Mesendoderm (in vitro differentiated cells): ENCODE results near the gene SLC25A24.
"Not testable (repeated sequence)": the region's sequence is repeated elsewhere in the genome, so short reads cannot be mapped to it uniquely, and the experiment has no call there.

Source experiments
- DNase-seq: peaks from one replicate; pipeline ENCODE4 v3.0.0; 2013
- H2AK5ac ChIP-seq: 2 replicates; pipeline ENCODE4 v1.6.1; 2013; ENCODE audit warnings: low read length, inconsistent platforms
- H2BK120ac ChIP-seq: 2 replicates; pipeline ENCODE4 v1.6.1; 2013; ENCODE audit warnings: low read depth, mild to moderate bottlenecking, low read length, moderate library complexity, mixed read lengths
- H2BK15ac ChIP-seq: replicated peaks from 2 replicates; pipeline ENCODE4 v1.6.1; 2013; ENCODE audit warnings: low read depth, mild to moderate bottlenecking, moderate library complexity
- H2BK5ac ChIP-seq: 2 replicates; pipeline ENCODE4 v1.6.1; 2013; ENCODE audit warnings: low read length, inconsistent platforms
- H3K18ac ChIP-seq: 2 replicates; pipeline ENCODE4 v1.6.1; 2013; ENCODE audit warnings: mild to moderate bottlenecking, low read length, mixed read lengths
- H3K23ac ChIP-seq: one replicate; pipeline ENCODE4 v1.6.1; 2013; ENCODE audit warnings: low read length
- H3K27ac ChIP-seq: 2 replicates; pipeline ENCODE4 v1.5.1; 2013; ENCODE audit warnings: low read depth, mild to moderate bottlenecking, inconsistent platforms, low read length, moderate library complexity
- H3K27me3 ChIP-seq: 2 replicates; pipeline ENCODE4 v1.6.1; 2013; ENCODE audit warnings: low read length, control low read depth, mild to moderate bottlenecking, inconsistent platforms; ENCODE audit not compliant: insufficient read depth, poor library complexity
- H3K36me3 ChIP-seq: 2 replicates; pipeline ENCODE4 v1.6.1; 2013; ENCODE audit warnings: low read length, inconsistent platforms; ENCODE audit not compliant: control insufficient read depth, insufficient read depth
- H3K4ac ChIP-seq: one replicate; pipeline ENCODE4 v1.6.1; 2013; ENCODE audit warnings: low read depth, mild to moderate bottlenecking, low read length, moderate library complexity
- H3K4me1 ChIP-seq: 2 replicates; pipeline ENCODE4 v1.6.1; 2013; ENCODE audit warnings: low read depth, low read length, inconsistent platforms; ENCODE audit not compliant: control insufficient read depth
- H3K4me2 ChIP-seq: 2 replicates; pipeline ENCODE4 v1.6.1; 2013; ENCODE audit warnings: low read length
- H3K4me3 ChIP-seq: 2 replicates; pipeline ENCODE4 v1.5.1; 2013; ENCODE audit warnings: mild to moderate bottlenecking, low read length
- H3K56ac ChIP-seq: one replicate; pipeline ENCODE4 v1.6.1; 2013; ENCODE audit warnings: low read length
- H3K79me1 ChIP-seq: 2 replicates; pipeline ENCODE4 v1.6.1; 2013; ENCODE audit warnings: low read length, inconsistent platforms
- H3K79me2 ChIP-seq: 2 replicates; pipeline ENCODE4 v1.6.1; 2013; ENCODE audit warnings: mild to moderate bottlenecking, low read length; ENCODE audit not compliant: control insufficient read depth, insufficient read depth
- H3K9ac ChIP-seq: 2 replicates; pipeline ENCODE4 v1.6.1; 2013; ENCODE audit warnings: low read length, inconsistent platforms
- H4K5ac ChIP-seq: one replicate; pipeline ENCODE4 v1.6.1; 2013; ENCODE audit warnings: low read length
- H4K8ac ChIP-seq: one replicate; pipeline ENCODE4 v1.6.1; 2013; ENCODE audit warnings: low read depth, mild to moderate bottlenecking, control low read depth, low read length, moderate library complexity
- WGBS: extraction: QIAGEN DNeasy Blood & Tissue Kit; methylation state at CpG from one replicate; pipeline ENCODE4 v1.1.7; 2013; ENCODE audit warnings: low lambda C conversion rate, missing lambda C conversion rate; ENCODE audit not compliant: insufficient coverage; ENCODE audit errors: extremely low coverage; 5-methylcytosine and 5-hydroxymethylcytosine counted together

The SLC25A24 gene

DNA sequence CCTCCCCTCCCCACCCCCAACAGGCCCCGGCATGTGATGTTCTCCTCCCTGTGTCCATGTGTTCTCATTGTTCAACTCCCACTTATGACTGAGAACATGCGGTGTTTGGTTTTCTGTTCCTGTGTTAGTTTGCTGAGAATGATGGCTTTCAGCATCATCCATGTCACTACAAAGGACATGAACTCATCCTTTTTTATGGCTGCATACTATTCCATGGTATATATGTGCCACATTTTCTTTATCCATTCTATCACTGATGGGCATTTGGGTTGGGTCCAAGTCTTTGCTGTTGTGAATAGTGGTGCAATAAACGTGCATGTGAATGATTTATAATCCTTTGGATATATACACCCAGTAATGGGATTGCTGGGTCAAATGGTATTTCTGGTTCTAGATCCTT, 3.4 kb upstream of the SLC25A24 start:
- not testable (repeated sequence) for H3K36me3 ChIP-seq, H2BK120ac ChIP-seq
- WGBS = no CpG with 5 or more reads among the region's 3 CpGs

GRCh38 chr1:108201687-108202086, 1.5 kb upstream of the SLC25A24 start:
- H3K36me3 ChIP-seq = no peaks in the 10 kb centered on the region
- peaks cover 20% of the 10 kb centered on the region for H3K79me2 ChIP-seq
- DNase-seq = no peak
- no peak overlapping the region for H3K4me3 ChIP-seq
- no peak overlapping the region for H3K27ac ChIP-seq
- peaks cover 2% of the 10 kb centered on the region for H3K4me1 ChIP-seq
- no peak overlapping the region for H2AK5ac ChIP-seq
- no peak overlapping the region for H3K56ac ChIP-seq
- H4K5ac ChIP-seq = no peak overlapping the region
- no peak overlapping the region for H4K8ac ChIP-seq
- H3K79me1 ChIP-seq = peaks cover 6% of the 10 kb centered on the region
- no peak overlapping the region for H3K4me2 ChIP-seq
- H2BK5ac ChIP-seq = no peak overlapping the region
- no peak overlapping the region for H2BK120ac ChIP-seq
- H3K4ac ChIP-seq = no peak overlapping the region
- H3K27me3 ChIP-seq = no peaks in the 10 kb centered on the region
- no peak overlapping the region for H2BK15ac ChIP-seq
- no peak overlapping the region for H3K9ac ChIP-seq
- WGBS = no CpG with 5 or more reads among the region's 5 CpGs
- no peak overlapping the region for H3K23ac ChIP-seq
- no peak overlapping the region for H3K18ac ChIP-seq

More for the DNA sequence above, 3.4 kb upstream of the SLC25A24 start:
- H3K9ac ChIP-seq, H2BK5ac ChIP-seq, DNase-seq, H3K4me1 ChIP-seq, H3K79me1 ChIP-seq, H3K4ac ChIP-seq, H4K5ac ChIP-seq, H3K27ac ChIP-seq, H4K8ac ChIP-seq, H3K23ac ChIP-seq, H3K4me2 ChIP-seq, H2AK5ac ChIP-seq, H3K27me3 ChIP-seq, H2BK15ac ChIP-seq, H3K18ac ChIP-seq, H3K4me3 ChIP-seq, H3K56ac ChIP-seq, H3K79me2 ChIP-seq: not testable (repeated sequence)

DNA sequence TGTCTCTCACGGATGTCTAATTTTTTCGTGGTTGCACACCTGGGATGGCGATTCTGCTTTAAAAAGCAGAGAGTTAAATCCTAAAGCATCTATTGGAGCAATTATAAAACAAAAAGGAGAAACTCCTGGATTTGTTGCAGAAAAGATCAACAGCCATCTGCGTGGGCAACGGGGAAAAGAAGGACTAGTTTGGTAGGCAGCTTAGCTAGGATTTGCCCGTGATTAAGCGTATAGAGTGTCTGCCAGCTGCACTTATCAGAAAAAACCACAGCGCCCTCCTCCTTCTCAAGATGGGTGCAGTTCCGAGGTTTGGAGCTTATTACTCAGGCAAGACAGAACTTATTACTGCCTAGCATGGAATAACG, 526 bp upstream of the SLC25A24 start:
- peak; percentile 41 for DNase-seq

GRCh38 chr1:108199201-108199691, 897 bp downstream of the SLC25A24 start:
- Histone ChIP-seq H3K9ac (peak overlapping the region; percentile 98), H2BK5ac (no peak overlapping the region), H2AK5ac (no peak overlapping the region), H3K18ac (peak overlapping the region; percentile 13), H3K23ac (no peak overlapping the region), H3K4me2 (peak overlapping the region; percentile 44), H3K79me1 (peaks cover 15% of the 10 kb centered on the region), H3K4me3 (peak overlapping the region; percentile 87), H2BK120ac (no peak overlapping the region), H3K56ac (peak overlapping the region; percentile 99), H3K4ac (peak overlapping the region; percentile 43), H3K27ac (no peak overlapping the region), H2BK15ac (no peak overlapping the region), H3K4me1 (peaks cover 2% of the 10 kb centered on the region), H4K8ac (no peak overlapping the region), H3K79me2 (peaks cover 33% of the 10 kb centered on the region), H4K5ac (no peak overlapping the region), H3K36me3 (peaks cover 1% of the 10 kb centered on the region), H3K27me3 (no peaks in the 10 kb centered on the region)
- DNase-seq = peak; percentile 77
- WGBS = no CpG with 5 or more reads among the region's 9 CpGs

More for the DNA sequence above, 526 bp upstream of the SLC25A24 start:
- Histone ChIP-seq H3K56ac (peak overlapping the region; percentile 93), H2AK5ac (no peak overlapping the region), H3K27me3 (no peaks in the 10 kb centered on the region), H3K79me2 (peaks cover 27% of the 10 kb centered on the region), H2BK120ac (no peak overlapping the region), H3K18ac (peak overlapping the region; percentile 75), H2BK5ac (no peak overlapping the region), H3K9ac (peak overlapping the region; percentile 98), H3K23ac (no peak overlapping the region), H2BK15ac (no peak overlapping the region), H3K4ac (peak overlapping the region; percentile 42), H4K8ac (peak overlapping the region; percentile 91), H3K4me3 (peak overlapping the region; percentile 79), H4K5ac (no peak overlapping the region), H3K4me1 (peaks cover 2% of the 10 kb centered on the region), H3K79me1 (peaks cover 12% of the 10 kb centered on the region), H3K27ac (peak overlapping the region; percentile 43), H3K36me3 (no peaks in the 10 kb centered on the region), H3K4me2 (peak overlapping the region; percentile 72)
- no CpG with 5 or more reads among the region's 10 CpGs for WGBS

- peaks cover 2% of the 10 kb centered on the region for H3K4me1 ChIP-seq
- H4K8ac ChIP-seq = no peak overlapping the region
- H3K56ac ChIP-seq = no peak overlapping the region
Measured at GRCh38 chr1:108194051-108194450, 6.1 kb downstream of the SLC25A24 start.

DNA sequence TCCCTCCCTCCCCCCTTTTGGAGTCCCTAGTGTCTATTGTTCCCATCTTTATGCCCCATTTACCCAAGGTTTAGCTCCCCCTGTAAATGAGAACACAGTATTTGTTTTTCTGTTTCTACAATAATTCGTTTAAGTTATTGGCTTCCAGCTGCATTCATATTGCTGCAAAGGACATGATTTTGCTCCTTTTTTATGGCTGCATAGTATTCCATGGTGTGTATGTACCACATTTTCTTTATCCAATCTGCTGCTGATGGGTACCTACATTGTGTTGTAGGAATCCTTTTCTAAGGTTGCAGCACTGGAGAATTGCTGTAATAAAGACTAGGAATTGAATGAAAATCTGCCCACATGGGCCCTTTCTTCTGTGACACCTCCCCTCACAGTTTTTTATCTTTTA, 6.8 kb downstream of the SLC25A24 start:
- H3K27me3 ChIP-seq = no peaks in the 10 kb centered on the region
- H4K8ac ChIP-seq = no peak overlapping the region
- H3K4me2 ChIP-seq = no peak overlapping the region
- H2AK5ac ChIP-seq = no peak overlapping the region
- no peak overlapping the region for H3K18ac ChIP-seq
- H3K56ac ChIP-seq = no peak overlapping the region
- no peak overlapping the region for H2BK120ac ChIP-seq
- no peak overlapping the region for H2BK15ac ChIP-seq
- H4K5ac ChIP-seq = no peak overlapping the region
- peaks cover 63% of the 10 kb centered on the region for H3K79me2 ChIP-seq
- no peak for DNase-seq
- H3K4ac ChIP-seq = no peak overlapping the region
- H3K79me1 ChIP-seq = peaks cover 26% of the 10 kb centered on the region
- peaks cover 2% of the 10 kb centered on the region for H3K4me1 ChIP-seq
- no peak overlapping the region for H2BK5ac ChIP-seq
- no peak overlapping the region for H3K9ac ChIP-seq
- H3K27ac ChIP-seq = no peak overlapping the region
- H3K23ac ChIP-seq = no peak overlapping the region
- WGBS = no CpG with 5 or more reads among the region's 1 CpG
- no peak overlapping the region for H3K4me3 ChIP-seq
- H3K36me3 ChIP-seq = peaks cover 4% of the 10 kb centered on the region

More at GRCh38 chr1:108194051-108194450, 6.1 kb downstream of the SLC25A24 start:
- Histone ChIP-seq H2BK5ac (no peak overlapping the region), H3K4me2 (no peak overlapping the region), H3K23ac (no peak overlapping the region), H4K5ac (no peak overlapping the region), H2AK5ac (no peak overlapping the region), H3K27ac (no peak overlapping the region), H3K79me2 (peaks cover 61% of the 10 kb centered on the region), H3K4me3 (no peak overlapping the region), H3K4ac (no peak overlapping the region), H3K27me3 (no peaks in the 10 kb centered on the region), H3K18ac (no peak overlapping the region), H3K36me3 (peaks cover 4% of the 10 kb centered on the region), H3K9ac (no peak overlapping the region), H3K79me1 (peaks cover 26% of the 10 kb centered on the region), H2BK15ac (no peak overlapping the region), H2BK120ac (no peak overlapping the region)
- DNase-seq = no peak
- WGBS = no CpG with 5 or more reads among the region's 1 CpG
